ENCODE data around the gene SELENOW. TPM values are rescaled to one million over a fixed set of nuclear protein-coding genes. Genes with fewer than 3 reads are reported as not detected.

Gene SELENOW
- total RNA-seq = 165 and 265 TPM in 2 replicates

DNA sequence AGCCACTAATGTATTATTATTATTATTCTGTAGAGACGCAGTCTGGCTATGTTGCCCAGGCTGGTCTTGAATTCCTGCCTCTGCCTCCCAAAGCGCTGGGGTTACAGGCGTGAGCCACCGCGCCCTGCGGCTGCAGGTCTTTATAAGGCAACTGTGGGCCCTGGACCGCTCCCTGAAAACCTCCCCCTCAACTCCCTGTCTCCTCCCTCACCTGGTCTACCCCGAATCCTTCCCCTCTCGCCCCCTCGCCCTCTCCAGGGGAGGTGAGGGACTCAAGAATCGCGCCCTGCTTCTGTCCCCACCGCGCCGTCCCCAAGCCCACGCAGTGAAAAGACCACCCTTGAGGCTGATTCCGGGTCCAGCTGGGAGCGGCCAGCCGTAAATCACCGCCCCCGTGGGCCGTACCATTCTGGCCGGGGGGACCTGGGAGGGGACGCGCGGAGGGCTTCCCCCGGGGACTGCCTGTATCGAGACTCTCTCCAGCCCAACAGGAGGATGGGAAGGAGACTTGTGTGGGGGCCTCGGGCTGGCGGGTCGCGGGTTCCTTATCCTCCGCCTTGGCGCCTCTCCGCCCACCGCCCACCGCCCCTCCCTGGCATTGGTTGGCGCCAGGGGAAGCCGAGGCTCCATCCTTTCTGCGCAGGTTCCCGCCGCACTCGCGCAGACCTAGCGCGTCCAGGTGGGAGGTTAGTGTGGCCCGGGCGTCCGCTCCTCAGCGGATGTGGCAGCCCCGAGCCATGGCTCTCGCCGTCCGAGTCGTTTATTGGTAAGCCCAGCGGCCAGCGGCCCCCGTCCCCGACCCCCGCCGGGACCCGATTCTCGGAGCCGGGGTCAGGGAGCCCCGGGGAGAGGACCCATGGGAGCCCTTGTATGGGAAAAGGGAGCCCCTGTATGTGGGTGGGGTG is at the start of gene SELENOW:
Gene SELENOW (plus strand): TSS at position 655 of the 905 bp plus-strand sequence. CDS start 83 bp downstream, at position 738.
- no peak for DNase-seq (ENCODE audit: low read depth)
- TF ChIP-seq, protein P1, sequence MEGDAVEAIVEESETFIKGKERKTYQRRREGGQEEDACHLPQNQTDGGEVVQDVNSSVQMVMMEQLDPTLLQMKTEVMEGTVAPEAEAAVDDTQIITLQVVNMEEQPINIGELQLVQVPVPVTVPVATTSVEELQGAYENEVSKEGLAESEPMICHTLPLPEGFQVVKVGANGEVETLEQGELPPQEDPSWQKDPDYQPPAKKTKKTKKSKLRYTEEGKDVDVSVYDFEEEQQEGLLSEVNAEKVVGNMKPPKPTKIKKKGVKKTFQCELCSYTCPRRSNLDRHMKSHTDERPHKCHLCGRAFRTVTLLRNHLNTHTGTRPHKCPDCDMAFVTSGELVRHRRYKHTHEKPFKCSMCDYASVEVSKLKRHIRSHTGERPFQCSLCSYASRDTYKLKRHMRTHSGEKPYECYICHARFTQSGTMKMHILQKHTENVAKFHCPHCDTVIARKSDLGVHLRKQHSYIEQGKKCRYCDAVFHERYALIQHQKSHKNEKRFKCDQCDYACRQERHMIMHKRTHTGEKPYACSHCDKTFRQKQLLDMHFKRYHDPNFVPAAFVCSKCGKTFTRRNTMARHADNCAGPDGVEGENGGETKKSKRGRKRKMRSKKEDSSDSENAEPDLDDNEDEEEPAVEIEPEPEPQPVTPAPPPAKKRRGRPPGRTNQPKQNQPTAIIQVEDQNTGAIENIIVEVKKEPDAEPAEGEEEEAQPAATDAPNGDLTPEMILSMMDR (conservative IDR thresholded peaks at IDR 0.05; ENCODE audit: low read depth, low read length) = no peak
- peak within 1 kb of the TSS; percentile 98 for H3K4me3 ChIP-seq (ENCODE audit: low read depth, low read length)

GRCh38 chr19:47729468-47729798 is 49.1 kb upstream of the SELENOW start:
- TF ChIP-seq, protein P1 (conservative IDR thresholded peaks at IDR 0.05; ENCODE audit: low read depth, low read length) = no peak
- peak overlapping the region; percentile 46 for H3K4me3 ChIP-seq (ENCODE audit: low read depth, low read length)
- no peak for DNase-seq (ENCODE audit: low read depth)

GRCh38 chr19:47729799-47730520 is 48.5 kb upstream of the SELENOW start:
- H3K4me3 ChIP-seq (ENCODE audit: low read depth, low read length) = peak overlapping the region; percentile 46
- DNase-seq (ENCODE audit: low read depth) = no peak
- TF ChIP-seq, protein P1 (conservative IDR thresholded peaks at IDR 0.05; ENCODE audit: low read depth, low read length) = no peak

GRCh38 chr19:47730521-47730889 is 48.0 kb upstream of the SELENOW start:
- DNase-seq (ENCODE audit: low read depth) = no peak
- H3K4me3 ChIP-seq (ENCODE audit: low read depth, low read length) = no peak overlapping the region
- TF ChIP-seq, protein P1 (conservative IDR thresholded peaks at IDR 0.05; ENCODE audit: low read depth, low read length) = no peak

DNA sequence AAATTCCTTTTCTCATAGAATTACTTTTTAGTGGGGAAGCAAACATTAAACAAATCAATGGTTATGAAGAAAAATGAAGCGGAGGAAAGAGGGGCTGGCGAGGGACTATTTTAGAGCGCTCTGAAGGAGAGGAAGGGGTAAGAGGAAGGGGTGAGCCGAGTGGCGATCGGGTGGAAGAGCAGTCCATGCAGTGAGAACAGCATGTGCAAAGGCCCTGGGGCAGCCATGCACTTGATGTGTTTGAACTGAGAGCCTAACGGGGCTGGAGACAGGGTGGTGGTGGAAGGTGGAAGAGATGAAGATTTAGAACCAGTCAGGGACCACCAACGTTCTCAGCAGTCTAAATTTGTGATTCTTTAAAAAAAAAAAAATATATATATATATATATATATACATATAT is 47.6 kb upstream of the SELENOW start:
- H3K4me3 ChIP-seq (ENCODE audit: low read depth, low read length) = no peak overlapping the region
- TF ChIP-seq, protein P1 (conservative IDR thresholded peaks at IDR 0.05; ENCODE audit: low read depth, low read length) = no peak
- DNase-seq (ENCODE audit: low read depth) = no peak

DNA sequence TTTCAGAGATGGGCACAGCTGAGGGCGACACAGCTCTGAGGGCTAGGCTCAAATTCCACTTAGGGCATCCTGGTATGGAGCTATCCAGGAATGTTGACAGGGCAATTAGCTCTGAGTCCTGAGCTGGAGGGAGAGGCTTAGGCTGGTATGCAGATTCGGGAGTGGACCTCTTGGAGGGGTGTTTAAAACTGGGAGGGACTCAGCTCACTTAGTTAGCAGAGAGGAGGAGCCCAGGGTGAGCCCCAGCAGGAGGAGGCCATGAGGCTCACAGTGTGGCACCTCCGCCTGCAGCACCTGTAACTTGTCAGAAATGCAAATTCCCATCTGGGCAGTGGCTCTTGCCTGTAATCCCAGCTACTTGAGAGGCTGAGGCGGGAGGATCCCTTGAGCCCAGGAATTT is 43.4 kb upstream of the SELENOW start:
- TF ChIP-seq, protein P1 (conservative IDR thresholded peaks at IDR 0.05; ENCODE audit: low read depth, low read length) = no peak
- H3K4me3 ChIP-seq (ENCODE audit: low read depth, low read length) = no peak overlapping the region
- DNase-seq (ENCODE audit: low read depth) = no peak
